Neural cell (in vitro differentiated cells): Measurements from ENCODE around the gene PPFIBP2. TPM values are rescaled to one million over a fixed set of nuclear protein-coding genes. Genes with fewer than 3 reads are reported as not detected.

Experiments used
- H2AFZ ChIP-seq: fragments of 200-600, 300-800 bp; sonication (generic), shearing (Covaris generic); 2 replicates; pipeline ENCODE4 v1.6.0; 2014; ENCODE audit warnings: low read depth, mild to moderate bottlenecking, antibody characterized with exemption, low read length, moderate library complexity
- H3F3A ChIP-seq: fragments of 200-600 bp; shearing (Covaris generic); 2 replicates; pipeline ENCODE4 v1.6.1; 2016; ENCODE audit warnings: mild to moderate bottlenecking, moderate library complexity, mixed read lengths, antibody characterized with exemption, low read length; ENCODE audit not compliant: insufficient read depth, poor library complexity, severe bottlenecking
- H3K27ac ChIP-seq: fragments of 200-600, 300-800 bp; sonication (generic), shearing (Covaris generic); 2 replicates; pipeline ENCODE4 v1.5.1; 2014; ENCODE audit warnings: mild to moderate bottlenecking, low read length, moderate library complexity
- H3K27me3 ChIP-seq: fragments of 300-800, 200-600 bp; sonication (generic), shearing (Covaris generic); 2 replicates; pipeline ENCODE4 v1.6.0; 2014; ENCODE audit warnings: mild to moderate bottlenecking, low read depth, low read length, moderate library complexity; ENCODE audit not compliant: insufficient read depth
- H3K36me3 ChIP-seq: fragments of 300-800, 200-600 bp; sonication (generic), shearing (Covaris generic); 2 replicates; pipeline ENCODE4 v1.5.1; 2014; ENCODE audit warnings: mild to moderate bottlenecking, antibody characterized with exemption, low read length, moderate library complexity; ENCODE audit not compliant: insufficient read depth
- H3K4me2 ChIP-seq: fragments of 300-800, 200-600 bp; sonication (generic), shearing (Covaris generic); 2 replicates; pipeline ENCODE4 v1.6.0; 2014; ENCODE audit warnings: mild to moderate bottlenecking, low read length
- H3K4me3 ChIP-seq: fragments of 300-800, 200-600 bp; sonication (generic), shearing (Covaris generic); 2 replicates; pipeline ENCODE4 v1.5.1; 2014; ENCODE audit warnings: mild to moderate bottlenecking, low read length, moderate library complexity
- H3K79me2 ChIP-seq: fragments of 200-600 bp; shearing (Covaris generic); replicated peaks from 2 replicates; pipeline ENCODE4 v1.6.0; 2014; ENCODE audit warnings: mild to moderate bottlenecking, low read length, moderate library complexity; ENCODE audit not compliant: insufficient read depth
- H3K9ac ChIP-seq: fragments of 300-800, 200-600 bp; sonication (generic), shearing (Covaris generic); 2 replicates; pipeline ENCODE4 v1.6.1; 2016; ENCODE audit warnings: mild to moderate bottlenecking, low read length, mixed read lengths
- H3K9me2 ChIP-seq: fragments of 200-600 bp; shearing (Covaris generic); 2 replicates; pipeline ENCODE4 v1.6.1; 2016; ENCODE audit warnings: mild to moderate bottlenecking, low read length, mixed read lengths; ENCODE audit not compliant: insufficient read depth
- H3K9me3 ChIP-seq: fragments of 200-600, 300-800 bp; sonication (generic), shearing (Covaris generic); 2 replicates; pipeline ENCODE4 v1.6.1; 2016; ENCODE audit warnings: mild to moderate bottlenecking, mixed run types, low read length, moderate library complexity, mixed read lengths
- H4K20me1 ChIP-seq: fragments of 200-600 bp; shearing (Covaris generic); 2 replicates; pipeline ENCODE4 v1.6.1; 2016; ENCODE audit warnings: mild to moderate bottlenecking, mixed run types; ENCODE audit not compliant: insufficient read depth
- EP300 ChIP-seq: fragments of 450-650 bp; conservative IDR thresholded peaks from 2 replicates; pipeline ENCODE4 v1.6.1; 2014; ENCODE audit warnings: antibody characterized with exemption, mild to moderate bottlenecking, moderate library complexity; ENCODE audit not compliant: poor library complexity, severe bottlenecking
- EZH2 ChIP-seq: fragments of 200-600, 300-800 bp; shearing (Covaris generic), sonication (generic); IDR thresholded peaks from 2 replicates; pipeline ENCODE4 v1.6.1; 2014; ENCODE audit warnings: antibody characterized with exemption, low read length, borderline replicate concordance, mild to moderate bottlenecking; ENCODE audit not compliant: insufficient read depth, poor library complexity, severe bottlenecking
- MXI1 ChIP-seq: fragments of 450-650 bp; conservative IDR thresholded peaks from 2 replicates; pipeline ENCODE4 v1.6.1; 2014; ENCODE audit warnings: antibody characterized with exemption, mild to moderate bottlenecking; ENCODE audit not compliant: poor library complexity, severe bottlenecking
- POLR2AphosphoS5 ChIP-seq: IDR thresholded peaks from 2 replicates; pipeline ENCODE4 v1.6.1; 2012
- RAD21 ChIP-seq: fragments of 450-650 bp; conservative IDR thresholded peaks from 2 replicates; pipeline ENCODE4 v1.6.1; 2014; ENCODE audit warnings: antibody characterized with exemption, mild to moderate bottlenecking, moderate library complexity
- SMC3 ChIP-seq: fragments of 450-650 bp; conservative IDR thresholded peaks from 2 replicates; pipeline ENCODE4 v1.6.1; 2014; ENCODE audit warnings: antibody characterized with exemption, mild to moderate bottlenecking, moderate library complexity; ENCODE audit not compliant: poor library complexity
- TAF1 ChIP-seq: IDR thresholded peaks from 2 replicates; pipeline ENCODE4 v1.6.1; 2012; ENCODE audit warnings: low read depth
- polyA plus RNA-seq: library from polyadenylated mRNA; depleted of rRNA; stranded (reverse); fragments of >200 nt; gene quantifications from 2 replicates; pipeline ENCODE4 v1.2.3, GENCODE V29; 2014
- TF ChIP-seq, protein P1 (sequence below): fragments of 450-650 bp; IDR thresholded peaks from 2 replicates; pipeline ENCODE4 v1.5.1; 2014; ENCODE audit warnings: antibody characterized with exemption, mild to moderate bottlenecking, moderate library complexity; ENCODE audit not compliant: poor library complexity, severe bottlenecking
- TF ChIP-seq, protein P2 (sequence below): IDR thresholded peaks from 2 replicates; pipeline ENCODE4 v1.6.1; 2012; ENCODE audit warnings: borderline replicate concordance

PPFIBP2 gene
- polyA plus RNA-seq, 1 donor from 2014 or later, result not detected

DNA sequence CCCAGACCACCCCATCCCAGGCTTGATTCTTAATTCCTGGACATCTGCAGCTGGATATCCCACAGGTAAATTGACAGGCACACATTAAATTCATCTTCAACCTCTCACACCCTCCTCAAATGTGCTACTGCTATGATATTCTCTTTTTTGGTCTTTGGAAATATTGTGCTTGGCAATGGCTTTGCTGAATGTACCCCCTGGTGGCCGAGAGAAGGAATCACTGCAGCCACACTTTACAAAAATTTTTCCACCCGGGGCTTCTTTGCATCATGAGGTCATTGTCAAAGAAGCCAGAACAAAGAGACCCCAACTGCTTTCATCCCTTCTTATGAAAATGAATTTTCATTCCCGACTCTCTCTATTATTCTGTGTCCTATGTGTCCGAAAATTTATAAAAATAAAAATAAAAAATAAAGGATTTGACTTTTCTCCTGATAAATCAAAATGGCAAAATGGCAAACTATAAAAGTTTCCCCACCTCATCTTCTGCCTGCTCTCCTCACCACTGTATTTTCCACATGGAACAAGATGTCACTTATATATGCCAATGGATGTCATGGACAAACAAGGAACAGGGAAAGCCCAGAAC lies 174.5 kb downstream of the PPFIBP2 start:
- H3K27ac ChIP-seq, result no peak overlapping the region
- no peaks in the 10 kb centered on the region for H3K9me3 ChIP-seq
- H3K4me3 ChIP-seq, result no peak overlapping the region
- H3K36me3 ChIP-seq, result no peaks in the 10 kb centered on the region
- H2AFZ ChIP-seq, result no peak overlapping the region
- H3K9me2 ChIP-seq, result no peaks in the 10 kb centered on the region
- H3K79me2 ChIP-seq, result no peaks in the 10 kb centered on the region
- H4K20me1 ChIP-seq, result no peaks in the 10 kb centered on the region
- H3K27me3 ChIP-seq, result no peaks in the 10 kb centered on the region
- TF ChIP-seq, protein P1, sequence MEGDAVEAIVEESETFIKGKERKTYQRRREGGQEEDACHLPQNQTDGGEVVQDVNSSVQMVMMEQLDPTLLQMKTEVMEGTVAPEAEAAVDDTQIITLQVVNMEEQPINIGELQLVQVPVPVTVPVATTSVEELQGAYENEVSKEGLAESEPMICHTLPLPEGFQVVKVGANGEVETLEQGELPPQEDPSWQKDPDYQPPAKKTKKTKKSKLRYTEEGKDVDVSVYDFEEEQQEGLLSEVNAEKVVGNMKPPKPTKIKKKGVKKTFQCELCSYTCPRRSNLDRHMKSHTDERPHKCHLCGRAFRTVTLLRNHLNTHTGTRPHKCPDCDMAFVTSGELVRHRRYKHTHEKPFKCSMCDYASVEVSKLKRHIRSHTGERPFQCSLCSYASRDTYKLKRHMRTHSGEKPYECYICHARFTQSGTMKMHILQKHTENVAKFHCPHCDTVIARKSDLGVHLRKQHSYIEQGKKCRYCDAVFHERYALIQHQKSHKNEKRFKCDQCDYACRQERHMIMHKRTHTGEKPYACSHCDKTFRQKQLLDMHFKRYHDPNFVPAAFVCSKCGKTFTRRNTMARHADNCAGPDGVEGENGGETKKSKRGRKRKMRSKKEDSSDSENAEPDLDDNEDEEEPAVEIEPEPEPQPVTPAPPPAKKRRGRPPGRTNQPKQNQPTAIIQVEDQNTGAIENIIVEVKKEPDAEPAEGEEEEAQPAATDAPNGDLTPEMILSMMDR, result peak; percentile 71
- TF ChIP-seq RAD21 (peak; percentile 69), MXI1 (no peak), SMC3 (peak; percentile 77), EP300 (no peak)
- H3K9ac ChIP-seq, result no peak overlapping the region
- H3K4me2 ChIP-seq, result no peak overlapping the region
- no peaks in the 10 kb centered on the region for H3F3A ChIP-seq

DNA sequence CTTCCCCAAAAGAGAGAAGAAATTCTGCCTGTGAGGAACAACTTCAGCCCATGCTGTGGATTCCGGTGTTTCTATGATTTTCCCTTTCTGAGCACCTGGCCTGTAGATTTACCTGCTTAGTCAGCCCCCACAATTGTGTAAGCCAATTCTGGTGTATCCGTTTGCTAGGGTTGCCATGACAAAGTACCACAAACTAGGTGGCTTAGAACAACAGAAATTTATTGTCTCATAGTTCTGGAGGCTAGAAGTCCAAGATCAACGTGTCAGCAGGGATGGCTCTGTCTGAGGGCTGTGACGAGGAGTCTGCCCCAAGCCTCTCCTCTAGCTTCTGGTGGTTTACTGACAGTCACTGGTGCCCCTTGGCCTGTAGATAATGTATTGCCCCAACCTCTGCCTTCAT lies 175.4 kb downstream of the PPFIBP2 start:
- H2AFZ ChIP-seq, result no peak overlapping the region
- H3F3A ChIP-seq, result no peaks in the 10 kb centered on the region
- no peak overlapping the region for H3K4me3 ChIP-seq
- no peaks in the 10 kb centered on the region for H3K36me3 ChIP-seq
- H3K79me2 ChIP-seq, result no peaks in the 10 kb centered on the region
- H3K9me3 ChIP-seq, result no peaks in the 10 kb centered on the region
- TF ChIP-seq EP300, result no peak
- no peak for TF ChIP-seq EZH2
- no peaks in the 10 kb centered on the region for H3K9me2 ChIP-seq
- no peaks in the 10 kb centered on the region for H4K20me1 ChIP-seq
- no peak overlapping the region for H3K9ac ChIP-seq
- no peaks in the 10 kb centered on the region for H3K27me3 ChIP-seq
- H3K27ac ChIP-seq, result no peak overlapping the region
- H3K4me2 ChIP-seq, result no peak overlapping the region

DNA sequence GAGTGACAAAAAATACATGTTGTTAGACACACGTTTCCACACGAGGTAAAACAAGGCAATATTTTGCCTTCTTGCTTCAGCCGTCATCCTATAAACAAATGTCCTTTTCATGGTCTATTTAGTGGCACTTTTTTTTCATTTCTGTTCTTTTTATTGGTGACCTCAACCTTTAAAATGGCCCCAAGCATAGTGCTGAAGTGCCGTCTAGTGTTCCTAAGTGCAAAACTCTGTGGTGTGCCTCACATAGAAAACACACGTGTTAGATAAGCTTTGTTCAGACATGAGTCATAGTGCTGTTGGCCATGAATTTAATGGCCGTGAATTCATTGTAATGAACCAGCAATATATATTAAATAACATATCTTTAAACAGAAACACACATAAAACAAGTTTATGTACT lies 176.8 kb downstream of the PPFIBP2 start:
- Histone ChIP-seq H3K4me3 (no peak overlapping the region), H3F3A (no peaks in the 10 kb centered on the region), H3K27ac (no peak overlapping the region), H4K20me1 (no peaks in the 10 kb centered on the region), H3K4me2 (no peak overlapping the region), H2AFZ (no peak overlapping the region), H3K79me2 (no peaks in the 10 kb centered on the region), H3K27me3 (no peaks in the 10 kb centered on the region), H3K36me3 (no peaks in the 10 kb centered on the region), H3K9me2 (no peaks in the 10 kb centered on the region), H3K9ac (no peak overlapping the region), H3K9me3 (no peaks in the 10 kb centered on the region)
- TF ChIP-seq MXI1, result no peak
- no peak for TF ChIP-seq POLR2AphosphoS5
- TF ChIP-seq, protein P1, result no peak
- TF ChIP-seq TAF1, result no peak
- TF ChIP-seq SMC3, result no peak
- no peak for TF ChIP-seq RAD21
- TF ChIP-seq, protein P2, sequence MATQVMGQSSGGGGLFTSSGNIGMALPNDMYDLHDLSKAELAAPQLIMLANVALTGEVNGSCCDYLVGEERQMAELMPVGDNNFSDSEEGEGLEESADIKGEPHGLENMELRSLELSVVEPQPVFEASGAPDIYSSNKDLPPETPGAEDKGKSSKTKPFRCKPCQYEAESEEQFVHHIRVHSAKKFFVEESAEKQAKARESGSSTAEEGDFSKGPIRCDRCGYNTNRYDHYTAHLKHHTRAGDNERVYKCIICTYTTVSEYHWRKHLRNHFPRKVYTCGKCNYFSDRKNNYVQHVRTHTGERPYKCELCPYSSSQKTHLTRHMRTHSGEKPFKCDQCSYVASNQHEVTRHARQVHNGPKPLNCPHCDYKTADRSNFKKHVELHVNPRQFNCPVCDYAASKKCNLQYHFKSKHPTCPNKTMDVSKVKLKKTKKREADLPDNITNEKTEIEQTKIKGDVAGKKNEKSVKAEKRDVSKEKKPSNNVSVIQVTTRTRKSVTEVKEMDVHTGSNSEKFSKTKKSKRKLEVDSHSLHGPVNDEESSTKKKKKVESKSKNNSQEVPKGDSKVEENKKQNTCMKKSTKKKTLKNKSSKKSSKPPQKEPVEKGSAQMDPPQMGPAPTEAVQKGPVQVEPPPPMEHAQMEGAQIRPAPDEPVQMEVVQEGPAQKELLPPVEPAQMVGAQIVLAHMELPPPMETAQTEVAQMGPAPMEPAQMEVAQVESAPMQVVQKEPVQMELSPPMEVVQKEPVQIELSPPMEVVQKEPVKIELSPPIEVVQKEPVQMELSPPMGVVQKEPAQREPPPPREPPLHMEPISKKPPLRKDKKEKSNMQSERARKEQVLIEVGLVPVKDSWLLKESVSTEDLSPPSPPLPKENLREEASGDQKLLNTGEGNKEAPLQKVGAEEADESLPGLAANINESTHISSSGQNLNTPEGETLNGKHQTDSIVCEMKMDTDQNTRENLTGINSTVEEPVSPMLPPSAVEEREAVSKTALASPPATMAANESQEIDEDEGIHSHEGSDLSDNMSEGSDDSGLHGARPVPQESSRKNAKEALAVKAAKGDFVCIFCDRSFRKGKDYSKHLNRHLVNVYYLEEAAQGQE, result no peak
- no peak for TF ChIP-seq EZH2
- no peak for TF ChIP-seq EP300
